GM12864 (cell line): ENCODE data around the gene LMCD1.

Experiments used
- DNase-seq: peaks from one replicate; pipeline ENCODE4 v3.0.0-alpha.2; 2011; ENCODE audit warnings: low read depth
- H3K4me3 ChIP-seq: 2 replicates; pipeline ENCODE4 v1.5.1; 2011; ENCODE audit warnings: mild to moderate bottlenecking, low read depth, low read length, control low read depth
- TF ChIP-seq, protein P1 (sequence below): IDR thresholded peaks from 2 replicates; pipeline ENCODE4 v1.5.1; 2011; ENCODE audit warnings: low read depth, mild to moderate bottlenecking, moderate library complexity, low read length, control low read depth, inconsistent platforms; ENCODE audit errors: missing control alignments

The LMCD1 gene

GRCh38 chr3:8619548-8619947 is 117.9 kb downstream of the LMCD1 start:
- H3K4me3 ChIP-seq: no peak overlapping the region
- TF ChIP-seq, protein P1, sequence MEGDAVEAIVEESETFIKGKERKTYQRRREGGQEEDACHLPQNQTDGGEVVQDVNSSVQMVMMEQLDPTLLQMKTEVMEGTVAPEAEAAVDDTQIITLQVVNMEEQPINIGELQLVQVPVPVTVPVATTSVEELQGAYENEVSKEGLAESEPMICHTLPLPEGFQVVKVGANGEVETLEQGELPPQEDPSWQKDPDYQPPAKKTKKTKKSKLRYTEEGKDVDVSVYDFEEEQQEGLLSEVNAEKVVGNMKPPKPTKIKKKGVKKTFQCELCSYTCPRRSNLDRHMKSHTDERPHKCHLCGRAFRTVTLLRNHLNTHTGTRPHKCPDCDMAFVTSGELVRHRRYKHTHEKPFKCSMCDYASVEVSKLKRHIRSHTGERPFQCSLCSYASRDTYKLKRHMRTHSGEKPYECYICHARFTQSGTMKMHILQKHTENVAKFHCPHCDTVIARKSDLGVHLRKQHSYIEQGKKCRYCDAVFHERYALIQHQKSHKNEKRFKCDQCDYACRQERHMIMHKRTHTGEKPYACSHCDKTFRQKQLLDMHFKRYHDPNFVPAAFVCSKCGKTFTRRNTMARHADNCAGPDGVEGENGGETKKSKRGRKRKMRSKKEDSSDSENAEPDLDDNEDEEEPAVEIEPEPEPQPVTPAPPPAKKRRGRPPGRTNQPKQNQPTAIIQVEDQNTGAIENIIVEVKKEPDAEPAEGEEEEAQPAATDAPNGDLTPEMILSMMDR: no peak
- no peak for DNase-seq

DNA sequence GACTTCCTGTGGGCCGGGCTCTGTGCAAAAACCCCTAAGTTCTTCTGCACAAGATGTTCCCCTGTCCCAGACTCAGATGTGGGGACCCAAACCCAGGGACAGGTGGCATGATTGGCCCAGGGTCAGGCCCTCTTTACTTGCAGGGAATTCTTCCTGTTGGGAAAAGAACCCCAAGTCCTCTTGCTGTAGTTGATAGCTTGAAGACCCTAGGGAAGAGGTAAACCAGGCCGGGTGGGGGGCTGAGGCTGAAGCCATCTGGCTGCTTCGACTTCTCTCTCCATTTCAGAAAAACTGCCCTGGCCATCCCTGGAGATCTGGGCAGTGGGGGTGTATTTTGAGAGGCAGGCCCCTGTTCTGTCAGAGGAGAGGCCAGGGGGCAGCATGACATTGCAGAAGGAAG is 119.5 kb downstream of the LMCD1 start:
- DNase-seq: no peak
- TF ChIP-seq, protein P1: no peak
- no peak overlapping the region for H3K4me3 ChIP-seq

- TF ChIP-seq, protein P1: no peak
- H3K4me3 ChIP-seq: no peak overlapping the region
- no peak for DNase-seq
Measured at GRCh38 chr3:8621872-8622271, 120.2 kb downstream of the LMCD1 start.

- no peak for DNase-seq
- TF ChIP-seq, protein P1: peak; percentile 95
- no peak overlapping the region for H3K4me3 ChIP-seq
Measured at GRCh38 chr3:8622873-8623691, 121.5 kb downstream of the LMCD1 start.

DNA sequence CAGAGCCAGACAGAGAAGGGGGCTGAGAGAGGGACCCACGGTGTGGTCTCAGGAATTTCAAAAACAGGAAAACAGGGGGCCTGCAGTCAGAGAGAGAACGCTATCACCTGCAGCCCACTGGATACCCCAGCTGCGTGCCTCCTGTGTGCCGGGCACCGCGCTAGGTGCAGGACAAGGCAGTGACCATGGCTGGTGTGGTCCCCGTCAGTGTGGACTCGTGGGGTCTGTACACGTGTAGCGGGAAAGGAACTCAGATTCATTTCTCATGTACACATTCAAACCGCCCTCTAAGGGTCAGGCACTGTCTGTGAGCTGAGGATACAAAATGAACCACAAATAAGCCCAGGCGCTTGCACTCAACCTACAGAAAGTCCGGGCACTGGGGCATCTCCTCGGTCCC is 122.1 kb downstream of the LMCD1 start:
- TF ChIP-seq, protein P1: no peak

More for the DNA sequence above, 122.1 kb downstream of the LMCD1 start:
- no peak overlapping the region for H3K4me3 ChIP-seq
- no peak for DNase-seq
